ENCODE data around the gene CRYM. TPM values are rescaled to one million over a fixed set of nuclear protein-coding genes. Genes with fewer than 3 reads are reported as not detected.
A peak's percentile ranks its signal among the peaks of the same experiment; 100 is the strongest.
"Not testable (repeated sequence)": the region's sequence is repeated elsewhere in the genome, so short reads cannot be mapped to it uniquely, and the experiment has no call there.

Gene CRYM
- total RNA-seq = not detected in 2 replicates

DNA sequence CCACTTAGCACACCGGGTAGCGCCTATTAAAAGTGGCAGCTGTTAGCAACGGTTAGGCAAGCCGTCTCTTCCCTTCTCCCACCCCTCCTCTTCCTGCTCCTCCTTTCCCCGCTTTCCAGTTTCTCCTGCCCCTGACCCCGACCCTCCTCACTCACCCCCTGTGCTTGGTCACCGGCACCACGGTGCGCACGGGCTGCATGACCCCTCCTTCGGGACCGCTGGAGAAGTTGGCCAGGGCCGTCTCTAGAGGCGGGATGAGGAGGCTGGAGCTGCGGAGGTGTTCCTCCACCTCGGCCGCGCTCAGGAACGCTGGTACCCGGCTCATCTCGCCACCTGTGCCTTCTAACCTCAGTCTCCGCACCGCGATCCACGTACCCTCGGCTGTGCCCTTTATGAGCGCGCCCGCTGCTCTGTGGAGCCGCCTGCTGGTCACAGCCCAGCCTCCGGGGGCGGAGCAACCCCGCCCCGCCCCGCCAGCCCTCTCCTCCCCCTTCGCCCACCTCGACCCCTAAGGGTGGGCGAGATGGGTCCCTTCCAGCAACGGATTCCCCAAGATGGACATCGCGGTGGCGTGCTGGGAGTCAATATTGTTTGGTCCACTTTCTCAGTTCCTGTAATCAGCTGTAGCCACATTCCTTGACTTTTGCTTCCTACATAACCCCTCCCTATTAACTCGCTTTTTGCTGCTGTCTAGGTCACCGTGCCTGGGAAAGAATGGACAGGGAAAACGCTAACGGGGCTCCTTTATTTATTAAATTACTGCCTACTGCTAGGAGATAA is at the start of gene CRYM:
TSS of gene CRYM (minus strand) at position 364 of the 780 bp plus-strand sequence. CDS start at position 325, 39 bp downstream.
- peak; percentile 54 for DNase-seq

GRCh38 chr16:21327046-21327445 is 49.0 kb upstream of the CRYM start:
- DNase-seq = no peak

- DNase-seq = no peak
Observed at GRCh38 chr16:21326459-21326858, 48.4 kb upstream of the CRYM start.

DNA sequence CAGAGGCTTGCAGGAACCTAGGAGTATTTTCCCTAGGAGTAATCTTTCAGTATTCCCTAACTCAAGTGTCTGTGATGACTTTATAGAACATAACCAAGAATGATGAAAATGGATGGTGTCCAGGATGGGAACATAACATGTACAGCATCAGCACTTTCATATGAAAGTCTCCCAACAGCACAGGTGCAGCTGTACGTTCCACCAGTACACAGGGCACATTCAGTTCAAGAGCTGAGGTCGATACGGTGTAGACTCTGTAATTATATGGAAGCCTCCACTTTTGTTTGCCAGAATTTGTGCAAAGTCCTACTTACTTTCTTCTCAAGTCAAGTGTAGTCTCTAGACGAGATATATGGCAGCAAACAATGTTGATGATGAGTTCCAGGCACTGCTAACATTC is 46.2 kb upstream of the CRYM start:
- no peak for DNase-seq

DNA sequence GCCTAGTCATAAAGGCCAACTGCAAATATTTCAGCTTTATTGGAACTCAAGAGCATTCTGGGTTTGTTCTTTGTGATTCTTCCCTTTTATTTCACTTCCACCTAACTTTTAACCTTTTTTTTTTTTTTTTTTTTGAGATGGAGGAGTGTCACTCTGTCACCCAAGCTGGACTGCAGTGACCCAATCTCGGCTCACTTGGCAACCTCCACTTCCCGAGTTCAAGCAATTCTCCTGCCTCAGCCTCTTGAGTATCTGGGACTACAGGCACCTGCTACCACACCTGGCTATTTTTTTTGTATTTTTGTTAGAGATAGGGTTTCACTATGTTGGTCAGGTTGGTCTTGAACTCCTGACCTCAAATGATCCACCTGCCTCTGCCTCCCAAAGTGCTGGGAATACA is 44.2 kb upstream of the CRYM start:
- DNase-seq = not testable (repeated sequence)

DNA sequence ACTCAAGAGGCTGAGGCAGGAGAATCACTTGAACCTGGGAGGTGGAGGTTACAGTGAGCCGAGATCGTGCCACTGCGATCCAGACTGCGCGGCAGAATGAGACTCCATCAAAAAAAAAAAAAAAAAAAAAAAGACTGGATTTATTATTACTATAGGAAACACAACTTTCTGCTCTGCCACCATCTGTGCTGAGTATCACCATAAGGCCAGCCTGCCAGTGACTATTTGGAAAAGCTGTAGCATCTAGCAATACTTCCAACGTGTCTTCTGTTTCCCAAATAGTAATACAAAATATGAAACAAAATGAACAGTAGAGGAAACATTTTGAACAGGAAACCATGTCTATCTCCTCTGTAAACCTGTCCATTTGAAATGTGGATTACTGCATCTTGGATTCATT is 43.6 kb upstream of the CRYM start:
- DNase-seq = no peak

DNA sequence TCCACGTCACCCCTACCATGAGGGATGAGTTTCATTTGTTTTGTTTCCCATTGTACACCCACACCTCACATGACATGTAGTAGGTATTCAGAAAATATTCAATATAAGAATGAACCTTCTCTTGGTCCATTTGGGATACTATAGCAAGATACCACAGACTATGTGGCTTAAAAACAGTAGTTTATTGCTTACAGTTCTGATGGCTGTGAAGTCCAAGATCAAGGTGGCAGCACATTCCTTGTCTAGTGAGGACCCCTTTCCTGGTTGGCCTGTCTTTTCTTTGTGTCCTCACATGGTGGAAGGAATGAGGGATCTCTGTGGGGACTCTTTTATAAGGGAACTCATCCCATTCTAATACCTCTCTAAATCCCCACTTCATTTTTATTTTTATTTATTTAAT is 36.2 kb upstream of the CRYM start:
- no peak for DNase-seq

GRCh38 chr16:21312863-21313372 is 34.8 kb upstream of the CRYM start:
- DNase-seq = not testable (repeated sequence)

- DNase-seq = not testable (repeated sequence)
Observed at GRCh38 chr16:21312046-21312445, 34.0 kb upstream of the CRYM start.

DNA sequence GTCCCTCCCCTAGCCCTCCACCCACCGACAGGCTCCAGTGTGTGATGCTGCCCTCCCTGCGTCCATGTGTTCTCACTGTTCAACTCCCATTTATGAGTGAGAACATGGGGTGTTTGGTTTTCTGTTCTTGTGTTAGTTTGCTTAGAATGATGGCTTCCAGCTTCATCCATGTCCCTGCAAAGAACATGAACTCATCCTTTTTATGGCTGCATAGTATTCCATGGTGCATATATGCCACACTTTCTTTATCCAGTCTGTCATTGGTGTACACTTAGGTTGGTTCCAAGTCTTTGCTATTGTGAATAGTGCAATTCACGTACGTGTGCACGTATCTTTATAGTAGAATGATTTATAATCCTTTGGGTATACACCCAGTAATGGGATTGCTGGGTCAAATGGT is 28.6 kb upstream of the CRYM start:
- DNase-seq = not testable (repeated sequence)

GRCh38 chr16:21302898-21303528 is 24.9 kb upstream of the CRYM start:
- no peak for DNase-seq

DNA sequence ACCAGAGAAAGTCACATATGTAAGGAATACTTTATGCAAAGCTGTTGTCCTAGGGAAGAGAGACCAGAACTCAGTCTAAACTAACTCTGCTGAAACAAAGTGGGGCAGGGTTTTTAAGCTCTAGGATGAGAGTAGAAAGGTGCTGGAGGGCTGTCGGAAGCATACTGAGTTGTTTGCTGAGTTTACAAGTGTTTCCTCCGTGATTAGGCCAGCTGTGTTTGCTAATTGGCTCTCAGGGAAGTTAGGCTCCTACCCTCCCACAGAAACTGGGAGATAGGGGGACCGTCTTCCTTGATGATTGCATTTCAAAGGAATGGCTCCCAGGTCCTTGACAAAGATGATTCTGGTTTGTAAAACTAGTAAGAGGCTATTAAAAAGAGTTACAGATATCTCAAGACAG is 24.4 kb upstream of the CRYM start:
- no peak for DNase-seq

DNA sequence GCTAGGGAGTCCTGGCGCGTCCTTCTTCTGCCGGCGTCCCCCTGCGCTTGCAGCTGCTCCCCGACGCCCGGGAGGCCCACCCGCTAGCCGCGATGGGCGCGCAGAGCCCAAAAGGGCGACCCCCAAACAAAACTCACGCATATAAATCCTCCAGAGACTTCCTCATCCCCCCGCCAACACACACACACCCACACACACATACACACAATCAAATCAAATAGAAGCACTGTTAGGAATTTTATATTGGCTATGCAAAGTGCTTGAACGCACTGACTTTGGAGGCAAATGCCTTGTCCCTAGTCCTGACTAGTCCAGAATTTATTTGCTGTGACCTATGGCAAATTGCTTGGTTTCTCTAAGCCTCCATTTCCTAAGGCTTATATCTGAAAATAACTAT is 23.8 kb upstream of the CRYM start:
- DNase-seq = no peak

- DNase-seq = peak; percentile 75
Observed at GRCh38 chr16:21301168-21301894, 23.2 kb upstream of the CRYM start.

DNA sequence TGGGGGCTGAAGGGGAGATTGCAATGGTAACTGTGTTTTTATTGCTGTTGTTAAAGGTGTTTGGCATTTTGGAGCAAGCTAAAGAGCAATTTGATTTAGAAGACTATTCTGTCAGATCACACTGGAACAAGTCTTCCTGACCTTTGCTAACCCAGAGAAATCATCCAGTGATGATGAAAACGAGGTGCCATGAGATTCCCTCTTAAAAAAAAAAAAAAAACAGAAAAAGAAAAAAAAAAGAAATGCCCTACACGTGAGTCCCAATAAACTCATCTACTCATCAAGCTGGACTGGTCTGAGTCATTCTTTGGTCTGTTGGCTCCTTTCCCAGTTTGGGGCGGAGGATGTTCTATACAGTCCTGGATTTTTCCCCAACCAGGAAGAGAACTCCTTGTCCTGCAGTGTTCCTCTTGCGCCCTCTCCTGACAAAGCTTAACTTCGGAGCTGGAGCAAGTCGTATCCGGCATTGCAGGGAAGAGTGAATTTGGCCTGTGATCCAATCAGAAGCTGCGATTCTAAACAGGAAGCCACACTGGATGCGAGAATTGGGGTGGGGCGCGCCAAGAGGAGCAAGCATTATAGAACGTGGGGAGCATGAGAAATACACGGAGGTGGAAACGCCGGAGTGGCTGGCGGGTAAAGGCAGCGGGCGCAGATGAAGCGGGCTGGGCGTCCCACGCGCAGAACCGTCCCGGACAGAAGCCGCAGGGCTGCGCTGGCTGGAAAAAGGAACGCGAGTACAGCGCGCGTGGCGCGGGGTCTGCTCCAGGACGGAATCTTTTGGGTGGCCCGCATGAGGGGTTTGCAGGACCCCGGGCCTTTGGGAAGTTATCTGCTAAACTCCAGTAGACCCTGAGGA is 22.4 kb upstream of the CRYM start:
- DNase-seq = peak; percentile 100

GRCh38 chr16:21289789-21290188 is 11.7 kb upstream of the CRYM start:
- DNase-seq = not testable (repeated sequence)

DNA sequence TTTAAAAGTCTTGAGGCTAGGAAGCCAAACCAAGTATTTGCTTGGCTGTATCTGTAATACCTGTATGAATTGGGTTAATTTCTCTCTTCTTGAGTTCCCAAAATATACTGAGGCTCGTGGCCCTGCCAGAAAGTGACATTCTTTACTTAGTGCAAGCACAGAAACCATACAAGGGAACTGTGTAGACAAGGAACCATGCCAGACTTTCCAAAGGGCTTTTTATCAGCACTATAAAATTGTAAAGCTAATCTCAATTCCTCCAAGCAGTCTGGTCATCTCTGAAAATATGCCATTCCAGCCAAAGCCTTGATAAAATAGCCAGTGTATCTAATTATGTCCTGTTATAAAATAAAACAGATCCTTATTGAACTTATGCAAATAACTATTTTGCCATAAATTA is 7.2 kb upstream of the CRYM start:
- DNase-seq = no peak

- no peak for DNase-seq
Observed at GRCh38 chr16:21284414-21284813, 6.3 kb upstream of the CRYM start.

GRCh38 chr16:21283521-21284289 is 5.6 kb upstream of the CRYM start:
- DNase-seq = peak; percentile 43

DNA sequence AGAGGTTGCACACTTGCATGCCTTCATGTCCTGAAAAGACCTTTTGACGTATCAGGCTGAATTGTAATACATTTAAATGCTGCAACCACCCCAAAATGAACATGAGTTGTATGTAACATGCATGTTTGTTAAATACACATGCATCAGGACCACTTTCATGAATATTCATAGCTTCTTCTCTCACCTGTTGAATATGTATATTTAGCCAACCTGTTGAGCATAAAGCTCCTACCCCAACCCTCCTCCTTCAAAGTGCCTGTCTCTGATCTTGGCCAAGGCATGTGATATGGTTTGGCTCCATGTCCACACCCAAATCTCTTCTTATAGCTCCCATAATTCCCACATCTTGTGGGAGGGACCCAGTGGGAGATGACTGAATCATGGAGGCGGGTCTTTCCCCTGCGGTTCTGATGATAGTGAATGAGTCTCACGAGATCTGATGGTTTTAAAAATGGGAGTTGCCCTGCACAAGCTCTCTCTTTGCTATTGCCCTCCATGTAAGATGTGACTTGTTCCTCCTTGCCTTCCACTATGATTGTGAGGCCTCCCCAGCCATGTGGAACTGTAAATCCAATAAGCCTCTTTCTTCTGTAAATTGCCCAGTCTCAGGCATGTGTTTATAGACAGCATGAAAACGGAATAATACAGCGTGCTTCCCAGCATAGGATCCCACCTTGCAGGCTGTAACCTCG is 3.8 kb upstream of the CRYM start:
- no peak for DNase-seq

DNA sequence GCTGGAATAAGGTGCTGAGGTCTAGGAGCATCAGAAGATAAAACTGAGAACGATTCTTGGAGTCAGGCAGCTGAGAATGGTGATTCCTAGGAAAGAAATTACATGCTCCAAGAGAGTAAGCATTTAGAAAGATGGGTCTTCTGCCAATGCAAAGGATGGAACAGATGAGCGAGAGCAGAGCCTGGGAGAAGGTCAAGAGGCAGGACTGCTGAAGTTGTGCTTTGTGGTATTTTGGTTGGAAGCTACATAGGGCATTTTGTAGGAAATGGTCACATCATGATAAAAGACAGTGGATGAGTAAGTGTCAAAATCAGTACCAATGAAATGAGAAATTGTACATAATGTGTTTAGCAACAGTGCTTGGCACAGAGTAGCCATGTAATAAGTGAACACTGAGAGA is 1.4 kb upstream of the CRYM start:
- DNase-seq = no peak

Data from dermis blood vessel endothelial cell (primary cell).